Activated CD8-positive, alpha-beta memory T cell treated with anti-CD3 and anti-CD28 coated beads, Interleukin-2, amount 50 U/mL, for 4 hours (primary cell): ENCODE data around the gene CHN2.

ENCODE experiments used
- DNase-seq: peaks from one replicate; pipeline ENCODE4 v3.0.0-alpha.2; 2020

The CHN2 gene

DNA sequence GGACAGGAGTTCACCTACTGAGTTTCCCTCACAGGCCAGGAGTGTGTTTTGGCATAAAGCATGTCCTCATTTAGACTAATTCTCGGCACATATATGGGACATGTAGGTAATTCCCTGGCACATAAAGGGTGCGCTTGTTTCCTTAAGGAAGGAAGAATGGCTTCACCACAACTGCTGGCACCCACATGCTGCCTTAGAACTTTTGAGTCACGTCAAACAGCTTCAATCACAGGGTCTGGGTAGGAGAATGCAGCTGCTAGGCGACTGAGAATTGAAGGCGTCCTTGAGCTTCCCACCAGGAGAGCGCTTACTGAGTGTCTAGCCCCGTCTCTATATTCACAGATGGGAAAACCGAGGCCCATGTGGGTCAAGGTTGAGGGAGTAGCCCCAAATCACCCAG, 146.1 kb downstream of the CHN2 start:
- DNase-seq, result no peak

DNA sequence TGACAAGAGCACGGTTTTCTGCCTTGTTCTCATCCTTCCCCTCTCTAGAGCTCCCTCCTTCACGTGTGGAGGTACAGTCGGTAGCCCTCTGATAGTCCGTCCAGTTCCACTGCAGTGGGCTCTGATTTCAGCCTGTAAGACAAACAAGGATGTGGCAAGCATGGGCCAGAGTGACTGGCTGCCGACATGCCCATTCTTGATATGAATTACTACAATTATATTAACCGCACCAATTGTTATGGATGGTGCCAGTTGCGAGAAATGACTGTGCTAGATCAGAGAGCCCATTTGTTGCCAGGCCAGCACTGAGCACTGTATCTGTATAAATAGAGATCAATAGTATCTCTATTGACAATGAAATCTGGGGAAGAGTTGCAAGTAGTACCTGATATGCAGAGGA, 146.6 kb downstream of the CHN2 start:
- DNase-seq, result no peak

- no peak for DNase-seq
These were observed 148.2 kb downstream of the CHN2 start for GRCh38 chr7:29342761-29343160.

DNA sequence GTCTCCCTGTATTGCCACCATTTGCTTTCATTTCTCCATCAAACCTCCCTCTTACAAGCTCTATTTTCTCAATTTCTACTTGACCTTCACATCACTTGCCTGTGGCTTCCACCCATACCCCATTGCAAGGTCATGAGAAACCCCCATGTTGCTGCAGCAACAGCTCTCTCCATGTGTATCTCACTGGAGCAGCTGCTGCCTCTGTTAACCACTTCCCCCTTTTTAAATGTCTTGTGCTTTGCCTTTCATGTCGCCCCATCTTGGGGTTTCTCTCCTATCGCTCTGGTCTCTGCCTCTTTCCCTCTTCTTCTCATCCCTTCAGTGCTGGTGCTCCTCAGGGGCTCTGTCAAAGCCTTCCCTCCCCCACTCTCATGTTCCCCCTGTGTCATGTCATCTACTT, 148.8 kb downstream of the CHN2 start:
- DNase-seq, result no peak

DNA sequence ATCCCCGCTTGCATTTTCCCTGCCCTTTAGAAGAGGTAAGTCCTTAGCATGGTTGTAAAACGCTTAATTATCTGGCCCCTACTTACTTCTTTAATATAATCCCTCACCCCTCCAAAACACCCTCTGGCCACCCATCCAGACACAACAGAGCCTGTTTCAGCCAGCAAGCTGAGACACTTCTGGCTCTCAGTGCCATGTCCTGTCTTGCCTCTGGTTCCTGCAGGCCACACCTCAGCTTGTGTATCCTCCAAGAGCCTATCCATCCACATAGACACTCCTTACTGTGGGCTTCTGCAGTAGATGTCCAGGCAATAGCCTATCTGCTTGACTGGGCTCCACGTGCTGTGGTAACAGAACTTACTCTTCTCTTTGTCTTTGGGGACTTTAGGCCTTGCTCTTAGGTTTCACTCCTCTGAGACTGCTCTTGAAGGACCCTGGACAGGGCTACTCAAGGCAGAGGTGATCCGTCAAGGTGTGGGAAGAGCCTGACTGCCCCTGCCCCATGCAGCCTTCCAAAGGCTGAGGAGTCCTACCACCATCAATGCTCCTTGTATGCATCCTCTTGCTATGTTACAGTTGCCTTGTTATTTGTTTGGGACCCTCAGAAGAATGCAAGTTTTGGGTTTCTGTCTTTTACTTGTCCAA, 149.9 kb downstream of the CHN2 start:
- DNase-seq, result no peak

GRCh38 chr7:29345590-29345989, 151.0 kb downstream of the CHN2 start:
- peak; percentile 25 for DNase-seq

DNA sequence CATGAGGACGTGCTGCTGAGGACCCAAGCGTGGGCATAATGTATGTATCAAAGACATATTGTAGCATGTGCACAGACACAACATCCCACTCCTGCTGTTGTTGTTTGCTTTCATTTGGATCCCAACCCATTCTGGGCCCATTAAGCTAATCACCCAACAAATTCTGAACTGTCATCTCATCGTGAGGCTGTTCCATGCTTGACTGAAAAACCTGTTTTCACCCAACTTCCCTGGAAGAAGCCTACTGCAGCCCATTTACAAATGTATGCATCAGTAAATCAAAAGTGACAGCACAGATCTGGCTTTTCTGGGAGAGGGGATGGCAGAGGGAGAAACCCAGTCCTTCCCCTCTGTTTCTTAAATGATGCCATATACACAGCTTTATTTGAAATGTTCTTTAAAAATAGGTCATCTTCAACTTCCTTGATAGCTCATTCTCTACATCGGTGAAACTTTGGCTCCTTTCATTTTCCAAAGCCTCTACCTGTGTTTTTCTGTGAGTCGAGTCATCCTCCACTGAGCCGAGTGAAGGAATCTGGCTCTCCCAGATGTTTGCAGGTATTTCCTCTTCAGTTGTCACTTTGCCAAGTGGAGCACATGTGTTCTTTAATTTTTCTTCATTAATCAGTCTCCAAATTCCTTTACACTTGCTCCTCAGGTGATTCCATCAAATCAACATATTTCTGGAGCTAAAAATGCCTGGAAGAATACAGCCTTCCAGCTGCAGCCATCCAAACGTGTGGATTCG, 151.8 kb downstream of the CHN2 start:
- no peak for DNase-seq

GRCh38 chr7:29349362-29349761, 154.8 kb downstream of the CHN2 start:
- DNase-seq, result no peak

- DNase-seq, result no peak
These were observed 155.8 kb downstream of the CHN2 start for GRCh38 chr7:29350351-29350750.

DNA sequence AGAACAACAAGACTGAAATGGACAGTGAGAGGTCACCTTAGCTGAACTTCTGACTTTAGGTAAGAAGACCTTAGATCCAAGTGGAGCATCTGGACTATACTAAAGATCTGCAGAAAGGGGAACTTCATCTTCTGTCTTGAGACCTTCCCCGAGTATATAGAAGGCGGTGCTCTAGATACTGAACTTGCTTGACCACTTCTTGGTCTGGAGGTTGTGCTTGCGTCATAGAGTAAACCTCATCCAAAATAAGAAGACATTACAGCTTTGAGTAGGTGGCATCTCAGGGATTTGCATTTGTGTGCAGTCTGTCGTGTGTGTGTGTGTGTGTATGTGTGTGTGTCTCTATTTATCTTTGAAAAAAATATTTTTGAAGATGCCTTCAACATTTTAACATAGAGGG, 157.5 kb downstream of the CHN2 start:
- DNase-seq, result no peak

GRCh38 chr7:29353810-29354209, 159.2 kb downstream of the CHN2 start:
- no peak for DNase-seq

DNA sequence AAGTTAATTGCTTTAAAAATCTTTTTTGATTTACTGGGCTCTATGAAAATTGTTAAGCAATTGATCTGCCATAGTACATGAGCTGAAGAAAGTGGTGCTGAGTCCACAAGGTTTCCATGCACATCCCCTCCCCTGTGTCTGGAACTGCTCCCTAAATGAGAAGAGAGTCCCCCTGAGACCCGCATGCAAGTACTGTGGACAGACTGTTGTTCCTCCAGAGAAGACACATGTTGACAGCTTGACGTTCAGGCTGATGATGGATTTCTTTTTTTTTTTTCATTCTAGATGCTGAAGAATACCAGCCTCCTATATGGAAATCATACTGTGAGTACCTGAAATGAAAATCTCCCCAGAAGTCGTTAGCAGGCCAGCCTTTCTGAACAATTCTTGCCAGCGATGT, 159.8 kb downstream of the CHN2 start:
- DNase-seq, result no peak

DNA sequence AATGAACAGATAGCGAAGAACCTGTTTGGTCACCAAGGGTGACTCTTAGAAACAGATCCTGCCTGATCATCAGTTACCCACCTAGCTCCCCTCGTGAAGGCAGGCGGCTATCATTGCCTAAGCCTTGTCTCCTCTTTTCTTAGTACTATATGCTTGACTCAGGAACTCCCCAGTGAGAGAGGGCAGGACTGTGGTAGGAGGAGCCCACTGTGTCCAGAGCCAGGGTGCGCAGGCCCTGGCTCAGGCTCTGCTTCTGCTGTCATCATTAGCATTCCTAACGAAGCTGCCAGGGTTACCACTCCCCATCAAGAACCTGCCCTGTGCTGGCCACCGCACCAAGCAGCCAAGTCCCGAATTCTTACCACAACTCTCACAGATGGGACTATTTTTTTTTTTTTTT, 160.8 kb downstream of the CHN2 start:
- no peak for DNase-seq

GRCh38 chr7:29356631-29357030, 162.1 kb downstream of the CHN2 start:
- DNase-seq, result no peak

GRCh38 chr7:29359482-29360093, 165.0 kb downstream of the CHN2 start:
- no peak for DNase-seq

DNA sequence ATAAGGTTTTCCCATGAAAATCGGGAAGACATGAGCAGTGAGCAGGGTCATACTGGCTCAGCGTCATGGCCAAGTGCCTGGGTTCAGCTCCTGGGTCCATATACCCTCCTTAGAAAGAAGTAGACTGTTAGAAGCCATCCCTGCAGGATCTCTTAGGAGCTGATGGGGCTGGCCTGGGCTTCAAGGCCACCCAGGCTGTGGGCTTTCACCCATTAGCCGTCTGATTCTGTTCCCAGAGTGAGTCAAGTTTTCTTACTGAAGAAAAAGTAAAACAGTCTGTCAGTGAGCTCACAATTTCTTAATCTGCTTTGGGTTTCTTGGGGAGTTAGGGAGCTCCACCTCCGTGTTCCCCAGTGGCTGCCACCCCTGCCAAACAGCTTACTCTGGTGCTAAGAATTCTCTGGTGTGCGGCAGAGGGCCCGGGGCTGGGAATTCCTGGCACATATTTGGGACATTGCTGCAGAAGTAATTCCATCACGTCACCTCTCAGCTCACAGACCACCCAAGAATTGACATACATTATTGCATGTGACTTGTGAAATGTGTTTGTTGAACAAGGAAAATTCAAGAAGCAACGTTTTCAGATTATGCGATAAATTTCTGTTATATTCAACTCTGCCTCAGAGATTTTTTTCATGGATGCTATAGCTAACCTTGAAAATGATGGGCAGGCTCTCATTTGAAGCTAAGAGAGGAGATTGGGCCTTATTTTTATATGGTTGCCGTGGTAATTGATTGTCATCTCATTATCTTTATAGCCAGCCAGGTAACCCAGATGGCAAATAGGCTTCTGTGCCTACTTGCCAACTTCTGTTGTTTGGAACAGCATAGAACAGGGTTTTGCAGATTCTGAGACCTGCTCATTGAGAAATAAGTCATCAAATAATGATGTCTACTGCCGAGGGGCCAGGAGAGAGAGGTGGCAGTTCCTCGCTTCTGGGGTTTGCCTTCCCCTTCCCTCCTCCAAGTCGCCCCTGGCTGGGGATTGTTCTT, 166.4 kb downstream of the CHN2 start:
- no peak for DNase-seq

- no peak for DNase-seq
These were observed 167.8 kb downstream of the CHN2 start for GRCh38 chr7:29362380-29362779.

GRCh38 chr7:29363636-29364425, 169.3 kb downstream of the CHN2 start:
- DNase-seq, result no peak

GRCh38 chr7:29364661-29365060, 170.1 kb downstream of the CHN2 start:
- DNase-seq, result no peak

GRCh38 chr7:29365423-29365822, 170.8 kb downstream of the CHN2 start:
- DNase-seq, result no peak

- DNase-seq, result no peak
These were observed 173.2 kb downstream of the CHN2 start for GRCh38 chr7:29367784-29368183.

- no peak for DNase-seq
These were observed 175.4 kb downstream of the CHN2 start for GRCh38 chr7:29369909-29370488.
